Panc1 (cell line): ENCODE measurements around the gene TAB2. TPM values are rescaled to one million over a fixed set of nuclear protein-coding genes. Genes with fewer than 3 reads are reported as not detected.

ENCODE experiments used
- ATAC-seq: fragments of 200-7000 bp; cut with Tn5 transposase; 2 replicates; pipeline ENCODE4 v1.9.1; 2020; ENCODE audit warnings: mild to moderate bottlenecking, moderate library complexity
- BruUV-seq: library from RNA; stranded (reverse); fragments of 400-500 nt; replicated peaks from 2 replicates; lab custom pipeline; 2021; lab: Mats Ljungman, UMichigan
- CTCF ChIA-PET: fragments of 300-600 bp; sonication (Branson Sonifier 250); formaldehyde crosslinking; loops from one replicate; lab custom pipeline; 2022; ENCODE audit warnings: antibody characterized with exemption; lab: Charles Lee
- POLR2A ChIA-PET: fragments of 300-600 bp; sonication (Branson Sonifier 250); formaldehyde crosslinking; loops from one replicate; lab custom pipeline; 2022; ENCODE audit warnings: antibody characterized with exemption; lab: Charles Lee
- DNase-seq: peaks from one replicate; pipeline ENCODE4 v3.0.0-alpha.2; 2010; ENCODE audit warnings: low read depth, low spot score
- H3K27ac ChIP-seq: 2 replicates; pipeline ENCODE4 v1.5.1; 2011; ENCODE audit warnings: mild to moderate bottlenecking, low read length, inconsistent platforms
- H3K27me3 ChIP-seq: fragments of 200-500 bp; sonication (Bioruptor generic); 2 replicates; pipeline ENCODE4 v1.6.0; 2014; ENCODE audit warnings: low read length, inconsistent platforms; ENCODE audit not compliant: control insufficient read depth, insufficient read depth
- H3K36me3 ChIP-seq: fragments of 200-500 bp; sonication (Bioruptor generic); 2 replicates; pipeline ENCODE4 v1.5.1; 2014; ENCODE audit warnings: inconsistent platforms, mild to moderate bottlenecking, low read length, moderate library complexity; ENCODE audit not compliant: control insufficient read depth, insufficient read depth
- H3K4me1 ChIP-seq: 2 replicates; pipeline ENCODE4 v1.5.1; 2011; ENCODE audit warnings: inconsistent platforms, mild to moderate bottlenecking, low read length, moderate library complexity; ENCODE audit not compliant: control insufficient read depth, insufficient read depth
- H3K4me3 ChIP-seq, 2 experiments: 2 replicates each; pipeline ENCODE4 v1.5.1; 2011 to 2012; ENCODE audit warnings: low read depth in 2 of 2, low read length in 2 of 2, mild to moderate bottlenecking in 2 of 2, inconsistent platforms in 1 of 2, moderate library complexity in 1 of 2
- H3K9me3 ChIP-seq: fragments of 200-500 bp; sonication (Bioruptor generic); 2 replicates; pipeline ENCODE4 v1.5.1; 2014; ENCODE audit warnings: low read depth, mild to moderate bottlenecking, inconsistent platforms, low read length, moderate library complexity; ENCODE audit not compliant: control insufficient read depth, insufficient read depth
- POLR2AphosphoS5 ChIP-seq: IDR thresholded peaks from 2 replicates; pipeline ENCODE4 v1.6.1; 2012; ENCODE audit warnings: mild to moderate bottlenecking, low read depth, low read length, moderate library complexity
- SIN3A ChIP-seq: IDR thresholded peaks from 2 replicates; pipeline ENCODE4 v1.6.1; 2012; ENCODE audit warnings: low read depth, mild to moderate bottlenecking, low read length, moderate library complexity, borderline replicate concordance; ENCODE audit not compliant: insufficient read depth
- TCF7L2 ChIP-seq: IDR thresholded peaks from 2 replicates; pipeline ENCODE4 v1.6.1; 2011; ENCODE audit warnings: mild to moderate bottlenecking, low read depth, low read length, inconsistent platforms
- in situ Hi-C: cut with HindIII; loops from 2 replicates; pipeline ENCODE4 v1.10.0; 2016; ENCODE audit warnings: low sequenced_read_pairs, low pct_unique_long_range_greater_than_20kb
- intact Hi-C: fragments of 100-400 bp; cut with micrococcal nuclease; formaldehyde crosslinking; loops from one replicate; pipeline ENCODE4 v1.10.0; 2022; ENCODE audit not compliant: unreplicated experiment
- total RNA-seq: library from RNA; stranded (reverse); gene quantifications from one replicate; pipeline ENCODE4 v1.2.1, GENCODE V29; 2021; ENCODE audit not compliant: unreplicated experiment
- TF ChIP-seq, protein P1 (sequence below), 2 experiments: IDR thresholded peaks; 2 replicates each; pipeline ENCODE4 v1.6.1; 2011 to 2012; ENCODE audit warnings: low read depth in 2 of 2, control low read depth in 1 of 2, low read length in 1 of 2, mild to moderate bottlenecking in 1 of 2, moderate library complexity in 1 of 2; ENCODE audit not compliant: insufficient read depth in 1 of 2
- TF ChIP-seq, protein P2 (sequence below): fragments of 450-650 bp; IDR thresholded peaks from 2 replicates; pipeline ENCODE4 v1.5.1; 2017; ENCODE audit warnings: mild to moderate bottlenecking

Gene TAB2
- total RNA-seq, 1 experiment from 2014 or later = 47.2 TPM

- ChIA-PET CTCF (no interaction called here), POLR2A (no interaction called here)
- intact Hi-C loops = no loop called here
- ATAC-seq (peak; percentile 32; the same call in 1 of the 2 replicates), DNase-seq (no peak)
- no peaks in the 10 kb centered on the region for H3K9me3 ChIP-seq
- BruUV-seq = no TSS peak
- no peak overlapping the region for H3K27ac ChIP-seq
- H3K36me3 ChIP-seq = no peaks in the 10 kb centered on the region
- TF ChIP-seq SIN3A (no peak), TCF7L2 (no peak), POLR2AphosphoS5 (no peak)
- TF ChIP-seq, protein P1, sequence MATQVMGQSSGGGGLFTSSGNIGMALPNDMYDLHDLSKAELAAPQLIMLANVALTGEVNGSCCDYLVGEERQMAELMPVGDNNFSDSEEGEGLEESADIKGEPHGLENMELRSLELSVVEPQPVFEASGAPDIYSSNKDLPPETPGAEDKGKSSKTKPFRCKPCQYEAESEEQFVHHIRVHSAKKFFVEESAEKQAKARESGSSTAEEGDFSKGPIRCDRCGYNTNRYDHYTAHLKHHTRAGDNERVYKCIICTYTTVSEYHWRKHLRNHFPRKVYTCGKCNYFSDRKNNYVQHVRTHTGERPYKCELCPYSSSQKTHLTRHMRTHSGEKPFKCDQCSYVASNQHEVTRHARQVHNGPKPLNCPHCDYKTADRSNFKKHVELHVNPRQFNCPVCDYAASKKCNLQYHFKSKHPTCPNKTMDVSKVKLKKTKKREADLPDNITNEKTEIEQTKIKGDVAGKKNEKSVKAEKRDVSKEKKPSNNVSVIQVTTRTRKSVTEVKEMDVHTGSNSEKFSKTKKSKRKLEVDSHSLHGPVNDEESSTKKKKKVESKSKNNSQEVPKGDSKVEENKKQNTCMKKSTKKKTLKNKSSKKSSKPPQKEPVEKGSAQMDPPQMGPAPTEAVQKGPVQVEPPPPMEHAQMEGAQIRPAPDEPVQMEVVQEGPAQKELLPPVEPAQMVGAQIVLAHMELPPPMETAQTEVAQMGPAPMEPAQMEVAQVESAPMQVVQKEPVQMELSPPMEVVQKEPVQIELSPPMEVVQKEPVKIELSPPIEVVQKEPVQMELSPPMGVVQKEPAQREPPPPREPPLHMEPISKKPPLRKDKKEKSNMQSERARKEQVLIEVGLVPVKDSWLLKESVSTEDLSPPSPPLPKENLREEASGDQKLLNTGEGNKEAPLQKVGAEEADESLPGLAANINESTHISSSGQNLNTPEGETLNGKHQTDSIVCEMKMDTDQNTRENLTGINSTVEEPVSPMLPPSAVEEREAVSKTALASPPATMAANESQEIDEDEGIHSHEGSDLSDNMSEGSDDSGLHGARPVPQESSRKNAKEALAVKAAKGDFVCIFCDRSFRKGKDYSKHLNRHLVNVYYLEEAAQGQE (IDR thresholded peaks at IDR 0.05; ENCODE audit: insufficient read depth in 1 of 2, low read depth in 2 of 2, low read length in 1 of 2) = no peak
- TF ChIP-seq, protein P2, sequence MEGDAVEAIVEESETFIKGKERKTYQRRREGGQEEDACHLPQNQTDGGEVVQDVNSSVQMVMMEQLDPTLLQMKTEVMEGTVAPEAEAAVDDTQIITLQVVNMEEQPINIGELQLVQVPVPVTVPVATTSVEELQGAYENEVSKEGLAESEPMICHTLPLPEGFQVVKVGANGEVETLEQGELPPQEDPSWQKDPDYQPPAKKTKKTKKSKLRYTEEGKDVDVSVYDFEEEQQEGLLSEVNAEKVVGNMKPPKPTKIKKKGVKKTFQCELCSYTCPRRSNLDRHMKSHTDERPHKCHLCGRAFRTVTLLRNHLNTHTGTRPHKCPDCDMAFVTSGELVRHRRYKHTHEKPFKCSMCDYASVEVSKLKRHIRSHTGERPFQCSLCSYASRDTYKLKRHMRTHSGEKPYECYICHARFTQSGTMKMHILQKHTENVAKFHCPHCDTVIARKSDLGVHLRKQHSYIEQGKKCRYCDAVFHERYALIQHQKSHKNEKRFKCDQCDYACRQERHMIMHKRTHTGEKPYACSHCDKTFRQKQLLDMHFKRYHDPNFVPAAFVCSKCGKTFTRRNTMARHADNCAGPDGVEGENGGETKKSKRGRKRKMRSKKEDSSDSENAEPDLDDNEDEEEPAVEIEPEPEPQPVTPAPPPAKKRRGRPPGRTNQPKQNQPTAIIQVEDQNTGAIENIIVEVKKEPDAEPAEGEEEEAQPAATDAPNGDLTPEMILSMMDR = no peak
- H3K4me1 ChIP-seq = peaks cover 11% of the 10 kb centered on the region; the same call in 1 of the 2 replicates
- H3K4me3 ChIP-seq = peak overlapping the region; percentile 11 to 20; a peak in 3 of 4 replicates
- in situ Hi-C loops = no loop called here
- no peaks in the 10 kb centered on the region for H3K27me3 ChIP-seq
These were observed 133.3 kb downstream of the TAB2 start for GRCh38 chr6:149450679-149451375.

GRCh38 chr6:149451376-149452036 is 134.0 kb downstream of the TAB2 start:
- Histone ChIP-seq H3K27ac (no peak overlapping the region), H3K4me1 (peaks cover 11% of the 10 kb centered on the region; the same call in 1 of the 2 replicates), H3K36me3 (no peaks in the 10 kb centered on the region), H3K9me3 (no peaks in the 10 kb centered on the region), H3K4me3 (peak overlapping the region in 1 of 2 experiments; percentile 20; a peak in 2 of 4 replicates), H3K27me3 (no peaks in the 10 kb centered on the region)
- intact Hi-C loops (no loop called here), in situ Hi-C loops (no loop called here)
- DNase-seq (no peak), ATAC-seq (peak; percentile 7; the same call in 1 of the 2 replicates)
- CTCF ChIA-PET = no interaction called here
- POLR2A ChIA-PET = no interaction called here
- TF ChIP-seq, protein P1 (IDR thresholded peaks at IDR 0.05; ENCODE audit: insufficient read depth in 1 of 2, low read depth in 2 of 2, low read length in 1 of 2) = no peak
- no peak for TF ChIP-seq SIN3A
- TF ChIP-seq TCF7L2 = no peak
- TF ChIP-seq, protein P2 = no peak
- no peak for TF ChIP-seq POLR2AphosphoS5
- no TSS peak for BruUV-seq
